ACHN (cell line): ENCODE measurements around the gene DPP10.
A peak's percentile ranks its signal among the peaks of the same experiment; 100 is the strongest.

Experiments used
- DNase-seq: peaks from one replicate; pipeline ENCODE4 v3.0.0-alpha.2; 2015
- in situ Hi-C: cut with HindIII; loops from 2 replicates; pipeline ENCODE4 v1.10.0; 2017; ENCODE audit warnings: low sequenced_read_pairs, low pct_ligation_motif_present, low pct_unique_long_range_greater_than_20kb

The DPP10 gene

DNA sequence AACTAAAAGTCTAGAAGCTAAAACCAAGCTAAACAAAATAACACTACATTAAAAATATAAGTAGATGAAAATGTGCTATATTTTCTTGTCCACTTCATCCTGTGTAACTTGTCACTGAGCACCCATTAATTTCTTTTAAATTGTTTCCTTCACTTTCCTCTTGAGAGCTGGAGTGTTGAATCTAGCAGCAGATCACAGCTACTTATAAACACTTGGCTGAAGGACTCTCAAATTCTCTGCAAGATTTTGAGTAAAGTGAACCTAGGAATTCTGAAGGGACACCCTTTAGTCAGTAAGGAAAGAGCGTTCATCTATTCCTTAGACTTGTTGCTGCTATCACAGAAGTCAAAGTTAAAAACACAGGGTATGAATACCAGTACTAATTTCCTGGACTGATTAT is 1163.9 kb downstream of the DPP10 start:
- no peak for DNase-seq
- in situ Hi-C loops: no loop called here

DNA sequence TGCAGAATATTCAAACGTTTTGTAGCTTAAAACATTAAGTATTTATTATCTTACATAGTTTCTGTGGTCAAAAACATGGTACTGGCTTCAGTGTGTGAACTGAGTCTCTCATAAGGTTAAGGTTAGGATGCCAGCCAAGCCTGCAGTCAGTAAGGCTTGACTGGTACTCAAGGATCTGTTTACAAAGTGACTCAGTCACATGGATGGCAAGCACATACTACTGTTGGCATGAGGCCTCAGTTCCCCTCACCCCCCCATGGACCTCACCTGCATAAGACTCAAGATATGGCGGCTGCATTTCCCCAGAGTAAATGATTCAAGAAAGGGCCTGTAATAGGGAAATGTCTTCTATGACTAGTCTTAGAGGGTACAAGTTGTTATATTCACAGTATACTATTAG is 1167.5 kb downstream of the DPP10 start:
- no peak for DNase-seq
- in situ Hi-C loops: no loop called here

DNA sequence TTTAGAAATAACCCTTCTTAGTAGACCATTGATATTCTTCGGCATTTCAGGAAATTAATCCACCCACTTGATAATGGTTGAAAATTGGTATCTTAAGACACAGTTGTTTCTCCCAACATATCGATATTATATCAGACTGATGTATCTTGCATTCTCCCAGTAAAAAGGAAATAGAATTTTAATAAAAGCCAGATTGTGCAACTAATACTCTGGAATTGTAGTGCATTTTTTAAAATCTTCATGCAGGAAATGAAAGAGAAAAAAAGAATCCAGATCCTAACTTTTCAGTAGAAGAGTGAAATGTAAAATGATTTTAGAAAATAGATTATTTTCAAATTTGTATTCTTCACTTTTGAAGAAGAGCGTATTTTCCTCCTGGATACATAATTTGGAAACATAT is 1168.4 kb downstream of the DPP10 start:
- DNase-seq: no peak
- in situ Hi-C loops: no loop called here

DNA sequence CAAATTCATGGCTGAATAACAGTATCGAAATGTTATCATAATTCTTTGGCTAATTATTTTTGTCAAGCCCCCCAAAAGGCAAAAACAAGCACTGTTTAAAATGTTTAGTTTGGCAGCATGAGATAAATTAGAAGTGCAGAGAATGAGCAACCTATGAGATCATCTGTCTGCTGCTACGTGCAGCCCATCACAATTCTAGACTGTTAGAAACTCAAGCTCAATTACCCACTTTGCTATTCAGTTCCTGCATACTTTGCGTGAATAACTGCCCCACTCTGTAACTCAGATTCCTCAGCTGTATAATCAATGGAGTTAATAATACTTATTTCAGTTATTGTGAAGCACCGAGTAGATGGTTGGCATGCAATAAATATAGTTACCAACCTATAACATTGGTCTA is 1181.9 kb downstream of the DPP10 start:
- in situ Hi-C loops: no loop called here
- DNase-seq: no peak

DNA sequence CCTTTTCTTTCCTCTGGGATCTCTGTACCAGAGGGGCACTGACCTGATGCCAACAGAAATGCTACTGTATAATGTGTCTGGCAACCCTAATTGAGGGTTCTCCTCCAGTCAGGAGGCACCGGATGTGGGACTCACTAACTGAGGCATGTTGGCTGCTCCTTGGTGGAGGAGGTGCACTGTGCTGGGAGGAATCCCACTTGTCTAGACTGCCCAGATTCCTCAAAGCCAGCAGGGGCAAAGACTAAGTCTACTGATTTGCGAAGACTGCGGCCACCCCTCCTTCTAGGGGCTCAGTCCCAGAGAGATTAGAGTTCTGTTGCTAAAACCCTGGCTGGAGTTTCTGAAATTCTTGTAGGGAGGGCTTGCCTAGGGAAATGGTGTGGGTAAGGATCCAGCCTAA is 1192.1 kb downstream of the DPP10 start:
- no peak for DNase-seq
- in situ Hi-C loops: no loop called here

DNA sequence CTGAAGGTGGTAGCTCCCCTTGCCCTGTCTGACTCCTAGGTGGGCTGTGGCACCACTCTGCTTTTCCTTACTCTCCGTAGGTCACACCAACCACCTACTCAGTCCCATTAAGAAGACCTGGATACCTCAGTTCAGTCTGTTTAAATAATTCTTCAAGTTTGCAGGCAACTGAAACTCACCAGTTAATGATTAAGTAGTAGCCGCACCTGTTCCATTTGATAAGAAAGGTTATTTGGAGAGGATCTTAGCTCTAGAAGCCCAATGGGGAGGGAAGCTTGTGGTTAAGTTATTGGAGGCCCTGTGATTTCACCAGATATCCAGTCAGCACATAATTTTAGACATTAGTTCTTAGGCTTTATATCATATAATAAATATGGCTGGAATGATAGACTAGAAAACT is 1193.0 kb downstream of the DPP10 start:
- in situ Hi-C loops: no loop called here

DNA sequence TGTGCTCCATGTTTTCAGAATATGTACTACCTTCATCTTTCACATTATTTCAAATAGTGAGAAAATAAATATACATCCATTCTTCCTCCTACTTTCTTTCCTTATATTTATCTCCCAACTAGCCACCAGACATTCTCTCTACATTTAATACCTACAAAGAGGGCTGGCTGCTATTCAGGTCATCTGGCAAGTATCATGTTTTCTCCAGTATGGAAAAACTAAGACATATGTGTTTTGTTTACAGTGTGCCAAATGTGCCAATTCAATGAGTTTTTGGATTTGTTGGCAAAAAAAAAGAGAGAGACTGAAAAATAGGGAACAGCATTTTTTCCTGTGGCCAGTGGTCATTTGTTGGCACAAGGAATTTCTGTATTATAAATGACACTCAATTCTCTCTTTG is 1207.3 kb downstream of the DPP10 start:
- DNase-seq: no peak
- in situ Hi-C loops: no loop called here

More for the DNA sequence above, 1193.0 kb downstream of the DPP10 start:
- DNase-seq: no peak

DNA sequence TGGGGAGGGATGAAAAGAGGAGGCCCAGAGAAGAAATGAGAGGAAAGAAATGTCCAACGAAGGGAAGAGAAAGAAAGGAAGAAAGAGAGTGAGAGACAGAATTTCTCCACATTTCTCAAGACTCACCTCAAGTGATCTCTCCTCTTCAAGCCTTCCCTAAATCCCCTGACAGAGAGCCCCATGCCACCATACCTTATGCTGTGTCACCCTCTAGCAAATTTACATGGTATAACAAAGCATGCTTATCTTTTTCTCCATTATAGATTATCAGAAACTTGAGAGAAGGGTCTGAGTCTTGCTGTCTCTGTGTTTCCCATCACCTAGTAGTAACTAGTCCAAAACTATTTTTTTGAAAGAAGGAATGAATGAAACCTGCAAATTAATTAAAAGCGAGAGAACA is 1208.4 kb downstream of the DPP10 start:
- in situ Hi-C loops: no loop called here
- DNase-seq: no peak

DNA sequence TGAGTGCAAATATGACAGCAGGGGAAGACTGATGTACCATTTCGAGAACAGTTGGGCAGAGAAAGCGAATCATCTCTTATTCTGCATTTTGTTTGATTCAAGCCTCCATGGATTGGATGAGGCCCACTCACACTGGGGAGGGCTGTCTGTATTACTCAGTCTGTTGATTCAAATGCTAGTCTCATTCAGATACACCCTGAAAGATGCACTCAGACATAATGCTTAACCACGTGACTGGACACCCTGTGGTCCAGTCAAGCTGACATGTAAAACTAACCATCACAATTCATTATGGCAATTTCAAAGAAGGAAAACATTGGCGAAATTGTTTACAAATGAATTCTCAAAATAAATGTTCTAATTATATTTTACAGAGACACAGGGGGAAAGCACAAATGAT is 1210.2 kb downstream of the DPP10 start:
- in situ Hi-C loops: no loop called here
- DNase-seq: no peak

DNA sequence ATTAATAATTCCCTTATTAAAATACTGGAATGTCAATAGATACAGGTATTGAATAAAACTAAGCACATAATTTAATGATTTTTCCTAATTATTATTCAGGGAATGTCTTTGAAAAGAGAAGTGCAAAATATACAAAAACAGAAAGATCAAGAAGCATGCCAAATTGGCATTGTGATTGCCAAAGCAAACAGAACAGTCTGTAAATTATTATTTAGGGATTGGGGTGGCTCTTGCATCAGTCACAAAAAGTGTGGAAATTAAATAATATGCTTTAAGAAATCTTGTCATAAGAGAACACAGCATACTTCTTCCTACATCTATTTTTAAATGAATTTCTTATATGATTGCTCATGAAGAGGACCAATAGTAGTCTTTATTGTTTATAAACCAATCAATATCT is 1211.9 kb downstream of the DPP10 start:
- DNase-seq: no peak
- in situ Hi-C loops: no loop called here

DNA sequence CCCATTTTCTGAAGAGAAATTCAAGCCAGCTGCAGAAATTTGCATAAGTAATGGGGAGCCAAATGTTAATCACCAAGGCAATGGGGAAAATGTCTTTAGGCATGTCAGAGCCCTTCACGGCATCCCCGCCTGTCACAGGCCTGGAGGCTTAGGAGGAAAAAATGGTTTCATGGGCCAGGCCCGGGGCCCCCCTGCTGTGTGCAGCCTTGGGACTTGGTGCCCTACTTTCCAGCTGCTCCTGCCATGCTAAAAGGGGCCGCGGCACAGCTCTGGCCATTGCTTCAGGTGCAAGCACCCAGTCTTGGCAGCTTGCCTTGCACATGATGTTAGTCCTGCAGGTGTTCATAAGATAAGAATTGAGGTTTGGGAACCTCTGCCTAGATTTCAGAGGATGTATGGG is 1235.7 kb downstream of the DPP10 start:
- in situ Hi-C loops: no loop called here
- DNase-seq: no peak

DNA sequence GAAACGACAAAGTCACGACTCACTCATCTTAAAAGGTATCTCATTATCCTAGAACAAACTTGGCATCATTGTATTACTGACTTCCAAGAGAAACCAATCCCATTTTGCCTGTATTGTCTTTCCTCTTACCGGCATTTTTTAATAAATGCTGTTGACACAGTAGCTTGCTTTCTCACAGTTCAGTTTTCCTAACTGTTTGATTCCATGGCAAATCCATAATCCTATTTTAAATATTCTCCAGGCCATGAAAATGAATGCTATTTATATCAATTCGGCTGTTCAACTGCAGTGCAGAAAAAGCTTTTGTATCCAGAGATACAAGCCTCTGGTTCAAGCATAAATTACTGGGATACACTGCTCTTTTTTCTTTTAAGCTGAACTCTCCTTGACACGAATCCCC is 1241.9 kb downstream of the DPP10 start:
- no peak for DNase-seq
- in situ Hi-C loops: no loop called here

DNA sequence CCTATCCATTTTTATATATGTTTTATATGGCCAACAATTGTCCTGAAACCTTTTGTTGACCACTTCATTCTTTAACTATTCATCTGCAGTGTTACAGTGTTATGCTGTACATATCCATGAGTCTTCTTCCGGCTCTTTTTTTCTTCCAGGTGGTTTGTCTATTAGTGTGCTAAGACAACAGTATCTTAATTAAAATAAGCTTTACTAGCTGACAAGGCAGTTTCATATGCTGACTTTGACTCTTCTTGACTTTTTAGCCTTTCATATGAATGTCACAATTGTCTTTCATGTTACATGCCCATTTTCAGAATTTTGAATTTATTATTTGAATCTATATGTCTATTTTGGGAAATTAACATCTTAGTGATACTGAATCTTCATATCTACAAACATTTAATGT is 1249.0 kb downstream of the DPP10 start:
- DNase-seq: no peak
- in situ Hi-C loops: no loop called here

DNA sequence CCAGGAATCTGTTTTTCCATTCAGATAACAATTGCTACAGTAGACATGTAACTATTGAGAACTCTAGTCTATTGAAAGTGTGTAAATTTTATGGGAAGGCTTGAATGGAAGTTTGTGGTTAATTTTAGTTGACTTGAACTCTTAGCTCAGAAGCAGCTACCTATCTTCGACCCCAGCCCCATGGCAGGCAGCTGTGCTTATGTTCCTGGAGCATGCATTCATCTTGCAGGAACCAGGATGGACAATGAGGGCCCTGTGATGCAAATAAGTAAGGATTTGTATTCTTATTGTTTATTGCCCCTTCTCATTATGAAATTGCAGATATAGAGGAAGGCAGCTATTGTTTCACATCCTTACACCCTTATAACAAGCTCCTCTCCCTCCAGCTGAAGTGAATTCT is 1252.2 kb downstream of the DPP10 start:
- in situ Hi-C loops: no loop called here
- DNase-seq: no peak

DNA sequence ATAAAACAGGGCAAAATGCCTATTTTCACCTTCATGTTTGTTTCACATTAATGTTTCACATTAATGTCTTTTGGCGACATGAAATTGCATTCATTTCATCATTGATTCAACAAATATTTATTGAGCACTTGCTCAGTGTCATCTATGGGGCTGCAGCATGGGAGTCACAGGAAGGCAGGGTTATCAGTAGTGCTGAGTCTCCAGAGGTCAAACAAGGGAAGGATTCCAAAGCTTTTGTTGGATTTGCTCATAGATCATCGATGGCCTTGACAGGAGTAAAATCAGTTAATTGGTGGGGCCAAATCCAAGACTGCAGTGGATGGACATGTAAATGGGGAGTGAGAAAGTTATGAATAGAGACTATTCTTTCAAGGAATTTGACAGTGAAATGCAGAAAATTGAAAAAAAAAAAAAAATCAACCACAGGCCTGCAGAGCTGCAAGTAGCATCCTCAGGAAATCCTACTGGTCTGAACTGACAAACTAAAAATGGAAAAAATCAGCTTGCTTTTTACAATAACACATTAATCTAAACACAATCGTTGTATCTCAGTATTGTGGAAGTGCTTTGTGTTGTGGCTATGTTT is 1290.8 kb downstream of the DPP10 start:
- no peak for DNase-seq

DNA sequence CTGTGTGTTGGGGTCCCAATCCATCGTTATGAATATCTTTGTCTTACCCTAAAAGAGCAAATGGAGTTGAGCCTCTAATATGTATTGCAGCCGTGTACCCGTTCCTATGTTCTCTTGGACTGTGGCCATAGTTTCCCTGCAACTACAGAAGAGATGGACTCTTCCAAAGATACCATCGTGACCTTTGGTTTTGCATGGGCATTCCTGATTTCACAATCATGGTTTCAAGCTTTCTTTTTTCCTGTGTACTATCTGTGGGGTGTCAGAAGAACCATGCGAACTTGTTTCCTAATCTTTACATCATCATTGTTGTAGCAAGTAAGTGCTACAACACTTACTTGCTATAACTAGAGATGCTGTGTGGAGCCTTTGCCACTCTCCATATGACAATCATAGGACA is 1295.7 kb downstream of the DPP10 start:
- no peak for DNase-seq
- in situ Hi-C loops: no loop called here

More for the DNA sequence above, 1290.8 kb downstream of the DPP10 start:
- in situ Hi-C loops: no loop called here

DNA sequence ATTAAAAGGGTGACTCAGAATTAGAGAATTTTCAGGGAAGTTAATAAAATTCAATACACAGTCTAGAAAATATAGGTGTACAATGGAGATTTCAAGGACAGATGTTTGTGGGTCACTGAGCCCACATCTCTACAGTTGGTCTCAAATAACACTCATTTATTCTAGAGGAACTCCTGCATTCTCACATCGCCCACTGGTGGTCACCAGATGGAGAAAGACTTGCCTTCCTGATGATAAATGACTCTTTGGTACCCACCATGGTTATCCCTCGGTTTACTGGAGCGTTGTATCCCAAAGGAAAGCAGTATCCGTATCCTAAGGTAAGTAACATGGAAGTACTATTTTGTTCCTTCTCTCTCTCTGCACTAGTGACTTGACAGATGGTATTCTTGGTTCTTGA is 1297.1 kb downstream of the DPP10 start:
- in situ Hi-C loops: no loop called here
- DNase-seq: peak; percentile 14

DNA sequence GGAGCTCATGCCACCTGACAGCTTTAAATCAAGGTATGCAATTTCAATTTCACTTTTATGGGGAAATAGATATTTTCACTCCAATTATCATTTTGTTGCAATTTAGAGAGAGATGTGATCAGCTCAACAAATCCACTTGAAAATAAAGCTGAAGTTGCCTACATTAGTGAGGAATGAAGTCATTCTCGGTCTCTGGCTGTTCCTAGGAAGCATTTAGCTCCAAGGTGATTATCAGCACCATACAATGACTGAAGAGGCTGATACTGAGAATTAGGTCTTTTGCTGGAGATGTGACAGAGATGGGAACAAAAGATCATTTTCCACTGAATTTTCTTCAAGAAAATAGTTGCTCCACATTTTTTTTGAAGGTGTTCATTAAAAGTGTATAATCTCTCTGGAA is 1303.7 kb downstream of the DPP10 start:
- in situ Hi-C loops: no loop called here
- DNase-seq: no peak

DNA sequence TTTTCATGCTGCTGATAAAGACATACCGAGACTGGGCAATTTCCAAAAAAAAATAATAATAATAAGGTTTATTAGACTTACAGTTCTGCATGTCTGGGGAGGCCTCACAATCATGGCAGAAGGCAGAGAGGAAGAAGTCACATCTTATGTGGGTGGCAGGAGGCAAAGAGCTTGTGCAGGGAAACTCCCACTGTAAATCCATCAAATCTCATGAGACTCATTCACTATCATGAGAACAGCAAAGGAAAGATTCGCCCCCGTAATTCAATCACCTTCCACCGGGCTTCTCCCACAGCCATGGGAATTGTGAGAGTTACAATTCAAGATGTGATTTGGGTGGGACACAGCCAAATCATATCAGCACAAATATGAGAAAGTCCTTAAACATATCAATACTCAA is 1314.8 kb downstream of the DPP10 start:
- in situ Hi-C loops: no loop called here
- no peak for DNase-seq

DNA sequence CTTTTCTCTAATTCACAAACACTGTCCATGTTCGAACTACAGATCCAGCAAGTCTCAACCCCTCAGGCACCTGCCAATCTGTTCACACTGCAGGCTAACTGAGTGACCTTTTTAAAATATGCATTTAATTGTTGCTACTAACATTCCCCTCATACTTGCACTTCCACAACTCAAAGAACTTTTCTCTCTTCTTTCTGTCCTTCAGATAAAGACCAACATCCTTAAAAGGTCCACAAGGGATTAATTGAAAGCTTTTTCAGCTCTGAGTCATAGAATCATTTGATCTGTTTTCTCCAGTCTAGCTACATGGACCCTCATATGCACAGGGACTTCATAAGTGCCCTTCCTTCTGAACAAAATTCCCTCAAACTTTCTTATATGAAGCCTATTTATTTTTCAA is 1321.2 kb downstream of the DPP10 start:
- no peak for DNase-seq
- in situ Hi-C loops: no loop called here

DNA sequence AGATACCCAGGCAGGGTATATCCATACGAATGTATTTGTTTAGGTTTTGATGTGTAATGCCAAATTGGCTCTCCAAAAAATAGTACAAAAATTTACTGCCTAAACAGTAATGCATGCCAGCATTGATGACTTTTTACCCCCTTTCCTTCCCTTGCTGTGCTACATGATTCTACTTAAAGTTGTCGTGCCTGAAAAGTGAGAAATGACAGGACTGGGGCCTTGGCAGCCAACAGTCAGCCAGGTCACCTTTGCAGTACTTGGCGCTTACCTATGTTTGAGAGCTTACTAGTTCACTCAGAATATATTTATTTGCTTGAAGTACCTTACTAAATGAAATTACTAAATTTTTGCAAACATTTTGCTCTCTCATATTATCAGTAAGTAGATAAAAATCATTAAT is 1329.1 kb downstream of the DPP10 start:
- no peak for DNase-seq
- in situ Hi-C loops: no loop called here
